ENCODE measurements around the gene OSBP2.

Gene OSBP2

DNA sequence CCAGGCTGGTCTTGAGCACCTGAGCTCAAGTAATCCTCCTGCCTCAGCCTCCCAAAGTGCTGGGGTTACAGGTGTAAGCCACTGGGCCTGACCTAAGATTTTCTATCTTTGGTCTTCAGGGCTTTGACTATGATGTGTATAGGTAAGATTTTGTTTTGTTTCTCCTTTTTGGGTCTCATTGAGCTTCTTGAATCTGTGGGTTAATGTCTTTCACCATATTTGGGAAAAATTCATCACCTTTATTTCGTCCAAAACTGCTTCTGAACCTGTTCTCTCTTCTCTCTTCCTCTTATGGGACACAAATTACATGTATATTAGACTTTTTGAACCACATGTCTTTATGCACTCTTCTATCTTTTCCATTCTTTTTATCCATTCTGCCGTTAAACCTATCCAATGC, 100.4 kb downstream of the OSBP2 start:
- TF ChIP-seq, protein P1, sequence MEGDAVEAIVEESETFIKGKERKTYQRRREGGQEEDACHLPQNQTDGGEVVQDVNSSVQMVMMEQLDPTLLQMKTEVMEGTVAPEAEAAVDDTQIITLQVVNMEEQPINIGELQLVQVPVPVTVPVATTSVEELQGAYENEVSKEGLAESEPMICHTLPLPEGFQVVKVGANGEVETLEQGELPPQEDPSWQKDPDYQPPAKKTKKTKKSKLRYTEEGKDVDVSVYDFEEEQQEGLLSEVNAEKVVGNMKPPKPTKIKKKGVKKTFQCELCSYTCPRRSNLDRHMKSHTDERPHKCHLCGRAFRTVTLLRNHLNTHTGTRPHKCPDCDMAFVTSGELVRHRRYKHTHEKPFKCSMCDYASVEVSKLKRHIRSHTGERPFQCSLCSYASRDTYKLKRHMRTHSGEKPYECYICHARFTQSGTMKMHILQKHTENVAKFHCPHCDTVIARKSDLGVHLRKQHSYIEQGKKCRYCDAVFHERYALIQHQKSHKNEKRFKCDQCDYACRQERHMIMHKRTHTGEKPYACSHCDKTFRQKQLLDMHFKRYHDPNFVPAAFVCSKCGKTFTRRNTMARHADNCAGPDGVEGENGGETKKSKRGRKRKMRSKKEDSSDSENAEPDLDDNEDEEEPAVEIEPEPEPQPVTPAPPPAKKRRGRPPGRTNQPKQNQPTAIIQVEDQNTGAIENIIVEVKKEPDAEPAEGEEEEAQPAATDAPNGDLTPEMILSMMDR (conservative IDR thresholded peaks at IDR 0.05; ENCODE audit: low read length) = no peak
- no peak for TF ChIP-seq EZH2phosphoT487 (IDR thresholded peaks at IDR 0.05; ENCODE audit: borderline replicate concordance)
- Histone ChIP-seq H3F3A (ENCODE audit: low read depth) (no peaks in the 10 kb centered on the region), H3K79me2 (ENCODE audit: insufficient read depth, low read length) (no peaks in the 10 kb centered on the region), H2AFZ (ENCODE audit: low read length) (no peak overlapping the region), H3K27me3 (ENCODE audit: insufficient read depth, low read length, poor library complexity, severe bottlenecking) (no peaks in the 10 kb centered on the region), H4K20me1 (ENCODE audit: insufficient read depth, low read length, poor library complexity, severe bottlenecking) (no peaks in the 10 kb centered on the region), H3K9me2 (replicated peaks; ENCODE audit: low read depth, low read length) (no peaks in the 10 kb centered on the region), H3K4me1 (ENCODE audit: insufficient read depth, low read length, poor library complexity, severe bottlenecking) (no peaks in the 10 kb centered on the region), H3K4me3 (ENCODE audit: low read length, poor library complexity, severe bottlenecking) (no peak overlapping the region), H3K9ac (ENCODE audit: low read depth, low read length, poor library complexity, severe bottlenecking) (no peak overlapping the region), H3K9me3 (ENCODE audit: insufficient read depth, low read depth, low read length) (no peaks in the 10 kb centered on the region), H3K36me3 (ENCODE audit: insufficient read depth, low read length) (no peaks in the 10 kb centered on the region), H3K4me2 (ENCODE audit: low read depth, low read length, poor library complexity, severe bottlenecking) (no peak overlapping the region)

DNA sequence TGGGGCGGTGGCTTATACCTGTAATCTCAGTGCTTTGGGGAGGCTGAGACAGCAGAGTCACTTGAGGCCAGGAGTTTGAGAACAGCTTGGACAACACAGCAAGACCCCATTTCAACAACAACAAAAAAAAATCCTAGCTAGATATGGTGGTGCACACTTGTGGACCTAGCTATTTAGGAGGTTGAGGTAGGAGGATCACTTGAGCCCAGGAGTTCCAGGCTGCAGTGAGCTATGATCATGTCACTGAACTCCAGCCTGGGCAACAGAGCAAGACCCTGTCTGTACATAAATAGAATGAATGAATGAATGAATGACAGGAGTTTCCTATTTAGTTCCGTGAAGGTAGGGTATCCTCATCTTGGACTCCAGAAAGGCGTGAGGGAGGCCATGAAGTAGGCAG, 107.0 kb downstream of the OSBP2 start:
- TF ChIP-seq, protein P1 (conservative IDR thresholded peaks at IDR 0.05; ENCODE audit: low read length) = no peak
- no peak for TF ChIP-seq EZH2phosphoT487 (IDR thresholded peaks at IDR 0.05; ENCODE audit: borderline replicate concordance)
- H3K9me2 ChIP-seq (replicated peaks; ENCODE audit: low read depth, low read length) = no peaks in the 10 kb centered on the region
- H4K20me1 ChIP-seq (ENCODE audit: insufficient read depth, low read length, poor library complexity, severe bottlenecking) = no peaks in the 10 kb centered on the region
- no peaks in the 10 kb centered on the region for H3K27me3 ChIP-seq (ENCODE audit: insufficient read depth, low read length, poor library complexity, severe bottlenecking)
- H2AFZ ChIP-seq (ENCODE audit: low read length) = no peak overlapping the region
- no peaks in the 10 kb centered on the region for H3F3A ChIP-seq (ENCODE audit: low read depth)
- H3K9ac ChIP-seq (ENCODE audit: low read depth, low read length, poor library complexity, severe bottlenecking) = no peak overlapping the region
- no peaks in the 10 kb centered on the region for H3K4me1 ChIP-seq (ENCODE audit: insufficient read depth, low read length, poor library complexity, severe bottlenecking)
- no peak overlapping the region for H3K4me2 ChIP-seq (ENCODE audit: low read depth, low read length, poor library complexity, severe bottlenecking)
- no peak overlapping the region for H3K4me3 ChIP-seq (ENCODE audit: low read length, poor library complexity, severe bottlenecking)
- H3K36me3 ChIP-seq (ENCODE audit: insufficient read depth, low read length) = no peaks in the 10 kb centered on the region
- no peaks in the 10 kb centered on the region for H3K9me3 ChIP-seq (ENCODE audit: insufficient read depth, low read depth, low read length)
- no peaks in the 10 kb centered on the region for H3K79me2 ChIP-seq (ENCODE audit: insufficient read depth, low read length)

DNA sequence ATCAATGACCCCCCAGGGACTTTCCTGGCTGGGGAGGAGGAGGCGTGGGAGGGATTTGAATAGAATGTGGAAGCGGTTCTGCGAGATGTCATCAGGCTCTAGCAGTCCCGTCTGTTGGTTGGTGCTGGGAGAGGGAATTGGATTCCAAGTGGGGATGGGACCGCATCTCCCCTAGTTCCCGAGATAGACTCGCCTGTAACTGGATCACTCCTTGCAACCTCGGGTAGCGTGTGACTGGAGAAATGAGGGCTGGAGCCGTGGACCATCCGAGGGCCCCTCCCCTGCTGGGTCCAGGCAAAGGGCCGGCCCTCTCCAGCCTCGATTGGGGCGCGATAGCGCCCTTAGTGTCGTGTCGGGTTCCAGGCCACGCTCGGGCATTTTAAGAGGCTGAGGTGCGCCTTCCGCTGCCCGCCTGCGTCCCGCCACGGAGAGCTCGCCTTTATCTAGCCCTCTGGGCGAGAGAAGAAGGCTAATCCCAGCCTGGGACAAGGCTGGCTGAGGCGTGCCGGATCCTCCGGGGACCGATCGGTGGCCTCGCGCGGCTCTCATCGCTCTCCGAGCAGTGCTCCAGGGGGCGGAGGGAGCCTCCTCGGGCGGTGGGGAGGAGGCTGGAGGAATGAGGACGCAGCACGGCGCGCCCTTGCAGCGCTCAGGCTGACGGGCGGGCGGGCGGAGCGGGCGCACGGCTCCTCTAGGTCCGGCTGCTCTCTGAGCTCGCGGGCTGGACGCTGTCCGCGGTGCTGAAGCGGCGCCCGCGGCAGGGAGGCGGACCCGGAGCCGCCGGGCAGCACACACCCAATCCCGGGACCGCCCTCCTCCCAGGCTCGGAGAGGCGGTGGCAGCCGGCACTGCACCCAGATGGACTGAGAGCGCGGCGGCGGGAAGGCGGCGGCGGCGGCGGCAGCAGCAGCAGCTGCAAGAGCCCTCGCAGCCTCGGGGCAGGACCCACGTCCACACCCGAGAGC, 107.8 kb downstream of the OSBP2 start:
- H3K4me3 ChIP-seq (ENCODE audit: low read length, poor library complexity, severe bottlenecking) = no peak overlapping the region
- H3K9me3 ChIP-seq (ENCODE audit: insufficient read depth, low read depth, low read length) = no peaks in the 10 kb centered on the region
- no peaks in the 10 kb centered on the region for H3K36me3 ChIP-seq (ENCODE audit: insufficient read depth, low read length)
- no peak overlapping the region for H3K9ac ChIP-seq (ENCODE audit: low read depth, low read length, poor library complexity, severe bottlenecking)
- no peaks in the 10 kb centered on the region for H3F3A ChIP-seq (ENCODE audit: low read depth)
- H3K27me3 ChIP-seq (ENCODE audit: insufficient read depth, low read length, poor library complexity, severe bottlenecking) = no peaks in the 10 kb centered on the region
- no peak overlapping the region for H2AFZ ChIP-seq (ENCODE audit: low read length)
- H3K79me2 ChIP-seq (ENCODE audit: insufficient read depth, low read length) = no peaks in the 10 kb centered on the region
- H3K9me2 ChIP-seq (replicated peaks; ENCODE audit: low read depth, low read length) = no peaks in the 10 kb centered on the region
- H3K4me2 ChIP-seq (ENCODE audit: low read depth, low read length, poor library complexity, severe bottlenecking) = no peak overlapping the region
- no peaks in the 10 kb centered on the region for H3K4me1 ChIP-seq (ENCODE audit: insufficient read depth, low read length, poor library complexity, severe bottlenecking)
- no peaks in the 10 kb centered on the region for H4K20me1 ChIP-seq (ENCODE audit: insufficient read depth, low read length, poor library complexity, severe bottlenecking)
- TF ChIP-seq, protein P1 (conservative IDR thresholded peaks at IDR 0.05; ENCODE audit: low read length) = no peak
- TF ChIP-seq EZH2phosphoT487 (IDR thresholded peaks at IDR 0.05; ENCODE audit: borderline replicate concordance) = no peak

Measured in Loucy (cell line).